Activated naive CD4-positive, alpha-beta T cell treated with anti-CD3 and anti-CD28 coated beads for 36 hours (primary cell): ENCODE measurements around the gene RTN4. TPM values are rescaled to one million over a fixed set of nuclear protein-coding genes. Genes with fewer than 3 reads are reported as not detected.
"Not testable (repeated sequence)": the region's sequence is repeated elsewhere in the genome, so short reads cannot be mapped to it uniquely, and the experiment has no call there.

ENCODE experiments used
- CTCF ChIA-PET: fragments of 350-600 bp; sonication (Branson Sonifier 250); formaldehyde crosslinking; loops from one replicate; lab custom pipeline; 2021; ENCODE audit warnings: antibody characterized with exemption; lab: Charles Lee
- DNase-seq: peaks from one replicate; pipeline ENCODE4 v3.0.0-alpha.2; 2020
- H3K27ac Mint-ChIP-seq: one replicate; pipeline ENCODE4 v1.8.0; 2021; ENCODE audit warnings: mild to moderate bottlenecking, mixed read lengths
- H3K27me3 Mint-ChIP-seq: one replicate; pipeline ENCODE4 v1.8.0; 2021; ENCODE audit warnings: low read depth, mixed read lengths
- H3K36me3 Mint-ChIP-seq: one replicate; pipeline ENCODE4 v1.8.0; 2021; ENCODE audit warnings: low read depth, mixed read lengths
- H3K4me1 Mint-ChIP-seq: one replicate; pipeline ENCODE4 v1.8.0; 2021; ENCODE audit warnings: low read depth, mixed read lengths
- H3K4me3 Mint-ChIP-seq: one replicate; pipeline ENCODE4 v1.8.0; 2021; ENCODE audit warnings: mild to moderate bottlenecking, moderate library complexity, mixed read lengths
- H3K9me3 Mint-ChIP-seq: one replicate; pipeline ENCODE4 v1.8.0; 2021; ENCODE audit warnings: mixed read lengths
- intact Hi-C: fragments of 100-400 bp; cut with micrococcal nuclease; formaldehyde crosslinking; loops from one replicate; pipeline ENCODE4 v1.15.1; 2023
- total RNA-seq, 2 experiments: library from RNA; stranded (reverse); gene quantifications; one replicate each; pipeline ENCODE4 v1.2.3, GENCODE V29; 2021

The RTN4 gene
- total RNA-seq, 2 experiments from 2014 or later, result 76.4 to 76.7 TPM

- H3K4me1 Mint-ChIP-seq, result peaks cover 3% of the 10 kb centered on the region
- H3K4me3 Mint-ChIP-seq, result no peak overlapping the region
- H3K9me3 Mint-ChIP-seq, result no peaks in the 10 kb centered on the region
- CTCF ChIA-PET, result no interaction called here
- H3K27ac Mint-ChIP-seq, result no peak overlapping the region
- intact Hi-C loops, result no loop called here
- H3K36me3 Mint-ChIP-seq, result no peaks in the 10 kb centered on the region
- DNase-seq, result no peak
- H3K27me3 Mint-ChIP-seq, result no peaks in the 10 kb centered on the region
These were observed 38.1 kb upstream of the RTN4 start for GRCh38 chr2:55088400-55088799.

DNA sequence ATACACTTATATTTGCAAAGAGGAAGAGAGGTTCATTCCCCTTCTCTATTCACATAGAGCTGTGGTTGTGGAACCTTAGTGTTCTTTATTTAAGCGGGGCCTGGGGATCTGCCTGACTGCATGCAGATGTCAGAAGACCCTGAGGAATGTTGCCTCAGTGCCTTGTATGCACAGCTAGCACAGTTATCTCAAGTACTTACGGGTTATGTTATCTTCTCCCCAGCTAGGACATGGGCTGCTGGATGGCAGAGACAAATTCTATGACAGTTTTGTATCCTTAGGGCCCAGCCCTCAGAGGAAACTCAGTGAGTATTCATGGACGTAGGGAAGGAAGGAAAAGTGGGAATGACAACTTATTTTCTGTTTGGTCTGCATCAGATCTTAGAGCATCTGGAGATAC lies 37.7 kb upstream of the RTN4 start:
- intact Hi-C loops, result no loop called here
- H3K27ac Mint-ChIP-seq, result no peak overlapping the region

DNA sequence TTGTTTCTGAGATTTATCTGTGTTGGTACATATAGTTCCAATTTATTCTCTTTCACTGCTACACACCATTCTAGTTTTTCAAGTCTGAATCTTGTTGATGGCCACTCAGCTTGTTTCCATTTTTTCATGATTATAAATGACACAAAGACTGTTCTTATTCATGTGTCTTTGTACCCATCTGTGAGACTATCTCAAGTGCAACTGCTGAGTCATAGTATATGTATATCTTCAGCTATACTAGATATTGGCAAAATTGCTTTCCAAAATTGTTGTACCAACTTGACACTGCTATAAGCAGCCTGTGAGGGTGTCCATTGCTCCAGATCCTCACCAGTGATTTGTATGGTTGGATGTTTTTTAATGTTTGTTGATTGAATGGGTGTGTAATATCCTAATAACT lies 37.2 kb upstream of the RTN4 start:
- CTCF ChIA-PET, result interaction anchor here (0.9 kb wide), 1 partner anchor 17 kb away, joined by 3 read pairs; no protein-coding TSS in a partner anchor
- no peak for DNase-seq
- no peak overlapping the region for H3K4me3 Mint-ChIP-seq
- H3K27me3 Mint-ChIP-seq, result no peaks in the 10 kb centered on the region
- H3K9me3 Mint-ChIP-seq, result no peaks in the 10 kb centered on the region
- intact Hi-C loops, result no loop called here
- no peaks in the 10 kb centered on the region for H3K36me3 Mint-ChIP-seq
- no peak overlapping the region for H3K27ac Mint-ChIP-seq
- peaks cover 2% of the 10 kb centered on the region for H3K4me1 Mint-ChIP-seq

More for the DNA sequence above, 37.7 kb upstream of the RTN4 start:
- H3K4me3 Mint-ChIP-seq, result no peak overlapping the region
- H3K27me3 Mint-ChIP-seq, result no peaks in the 10 kb centered on the region
- no peaks in the 10 kb centered on the region for H3K36me3 Mint-ChIP-seq
- no peak for DNase-seq
- H3K9me3 Mint-ChIP-seq, result no peaks in the 10 kb centered on the region
- CTCF ChIA-PET, result interaction anchor here (0.9 kb wide), 1 partner anchor 17 kb away, joined by 3 read pairs; no protein-coding TSS in a partner anchor
- peaks cover 3% of the 10 kb centered on the region for H3K4me1 Mint-ChIP-seq

GRCh38 chr2:55085113-55086040 lies 35.1 kb upstream of the RTN4 start:
- H3K36me3 Mint-ChIP-seq, result no peaks in the 10 kb centered on the region
- H3K27me3 Mint-ChIP-seq, result no peaks in the 10 kb centered on the region
- H3K27ac Mint-ChIP-seq, result no peak overlapping the region
- intact Hi-C loops, result no loop called here
- DNase-seq, result no peak
- no peak overlapping the region for H3K4me3 Mint-ChIP-seq
- no peaks in the 10 kb centered on the region for H3K4me1 Mint-ChIP-seq
- peaks cover 5% of the 10 kb centered on the region for H3K9me3 Mint-ChIP-seq
- CTCF ChIA-PET, result interaction anchor here (0.6 kb wide), 1 partner anchor 12 kb away, joined by 3 read pairs; no protein-coding TSS in a partner anchor

DNA sequence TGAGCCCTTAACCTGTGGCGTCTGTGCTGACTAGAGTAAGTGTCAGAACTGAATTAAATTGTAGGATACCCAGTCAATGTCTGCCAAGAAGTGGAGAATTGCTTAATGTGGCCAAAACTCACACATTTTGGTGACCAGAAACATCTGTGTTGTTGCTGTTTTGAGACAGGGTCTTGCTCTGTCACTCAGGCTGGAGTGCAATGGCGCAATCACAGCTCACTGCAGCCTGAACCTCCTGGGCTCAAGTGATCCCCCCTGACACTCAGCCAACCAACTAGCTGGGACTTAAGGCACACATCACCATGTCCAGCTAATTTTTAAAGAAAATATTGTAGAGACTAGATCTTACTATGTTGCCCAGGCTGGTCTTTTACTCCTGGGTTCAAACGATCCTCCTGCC lies 34.4 kb upstream of the RTN4 start:
- H3K27ac Mint-ChIP-seq, result no peak overlapping the region
- DNase-seq, result no peak
- H3K4me3 Mint-ChIP-seq, result no peak overlapping the region
- CTCF ChIA-PET, result interaction anchor here (0.6 kb wide), 1 partner anchor 13 kb away, joined by 3 read pairs; no protein-coding TSS in a partner anchor
- no peaks in the 10 kb centered on the region for H3K4me1 Mint-ChIP-seq
- no peaks in the 10 kb centered on the region for H3K36me3 Mint-ChIP-seq
- peaks cover 11% of the 10 kb centered on the region for H3K9me3 Mint-ChIP-seq
- H3K27me3 Mint-ChIP-seq, result no peaks in the 10 kb centered on the region
- intact Hi-C loops, result no loop called here

GRCh38 chr2:55080204-55080738 lies 30.0 kb upstream of the RTN4 start:
- CTCF ChIA-PET, result no interaction called here
- H3K27me3 Mint-ChIP-seq, result no peaks in the 10 kb centered on the region
- no peaks in the 10 kb centered on the region for H3K36me3 Mint-ChIP-seq
- intact Hi-C loops, result no loop called here
- no peak overlapping the region for H3K4me3 Mint-ChIP-seq
- no peak for DNase-seq
- no peaks in the 10 kb centered on the region for H3K4me1 Mint-ChIP-seq
- H3K9me3 Mint-ChIP-seq, result peaks cover 11% of the 10 kb centered on the region
- no peak overlapping the region for H3K27ac Mint-ChIP-seq

DNA sequence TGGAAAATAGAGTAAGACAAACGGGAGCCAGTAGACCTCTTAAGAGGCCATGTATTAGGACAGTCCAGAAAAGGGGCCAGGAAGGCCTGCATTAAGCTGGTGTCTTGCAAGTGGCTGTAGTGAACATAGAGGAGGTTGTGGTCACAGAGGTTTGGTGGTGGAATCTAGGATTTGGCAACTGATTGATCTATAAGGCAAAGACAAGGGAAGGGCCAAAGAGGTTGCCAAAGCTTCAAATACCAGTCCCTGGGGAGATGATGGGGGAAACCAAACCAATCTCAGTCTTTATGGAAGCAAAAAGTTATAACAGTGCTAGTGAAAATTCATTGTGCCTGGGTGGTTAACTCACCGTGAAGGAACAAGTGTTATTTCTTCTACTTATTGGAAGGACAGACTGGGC lies 28.7 kb upstream of the RTN4 start:
- no peak overlapping the region for H3K27ac Mint-ChIP-seq
- no peaks in the 10 kb centered on the region for H3K4me1 Mint-ChIP-seq
- no peak for DNase-seq
- H3K27me3 Mint-ChIP-seq, result no peaks in the 10 kb centered on the region
- intact Hi-C loops, result loop anchor here (5.0 kb wide), 1 partner anchor 887 kb away; no protein-coding TSS in a partner anchor
- H3K9me3 Mint-ChIP-seq, result peaks cover 11% of the 10 kb centered on the region
- CTCF ChIA-PET, result interaction anchor here (0.6 kb wide), 1 partner anchor 9 kb away, joined by 3 read pairs; no protein-coding TSS in a partner anchor
- no peak overlapping the region for H3K4me3 Mint-ChIP-seq
- no peaks in the 10 kb centered on the region for H3K36me3 Mint-ChIP-seq

DNA sequence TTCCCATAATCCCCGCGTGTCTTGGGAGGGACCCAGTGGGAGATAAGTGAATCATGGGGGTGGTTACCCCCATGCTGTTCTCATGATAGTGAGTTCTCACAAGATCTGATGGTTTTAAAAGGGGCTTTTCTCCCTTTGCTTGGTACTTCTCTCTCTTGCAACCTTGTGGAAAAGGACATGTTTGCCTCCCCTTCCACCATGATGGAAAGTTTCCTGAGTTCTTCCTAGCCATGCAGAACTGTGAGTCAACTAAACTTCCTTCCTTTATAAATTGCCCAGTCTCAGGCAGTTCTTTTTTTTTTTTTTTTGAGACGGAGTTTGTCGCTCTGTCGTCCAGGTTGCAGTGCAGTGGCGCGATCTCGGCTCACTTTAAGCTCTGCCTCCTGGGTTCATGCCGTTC lies 26.5 kb upstream of the RTN4 start:
- Mint-ChIP-seq H3K27ac (no peak overlapping the region), H3K4me1 (no peaks in the 10 kb centered on the region), H3K9me3 (peaks cover 11% of the 10 kb centered on the region), H3K27me3 (no peaks in the 10 kb centered on the region), H3K36me3 (no peaks in the 10 kb centered on the region), H3K4me3 (no peak overlapping the region)
- DNase-seq, result no peak
- CTCF ChIA-PET, result no interaction called here
- intact Hi-C loops, result loop anchor here (5.0 kb wide), 1 partner anchor 884 kb away; no protein-coding TSS in a partner anchor

DNA sequence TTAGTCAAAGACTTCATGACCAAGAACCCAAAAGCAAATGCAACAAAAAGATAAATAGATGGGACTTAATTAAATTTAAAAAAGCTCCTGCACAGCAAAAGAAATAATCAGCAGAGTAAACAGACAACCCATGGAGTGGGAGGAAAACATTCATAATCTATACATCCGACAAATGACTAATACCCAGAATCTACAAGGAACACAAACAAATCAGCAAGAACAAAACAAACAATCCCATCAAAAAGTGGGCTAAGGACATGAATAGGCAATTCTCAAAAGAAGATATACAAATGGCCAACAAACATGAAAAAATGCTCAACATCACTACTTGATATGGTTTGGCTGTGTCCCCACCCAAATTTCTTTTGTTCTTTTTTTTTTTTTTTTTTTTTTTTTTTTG lies 25.8 kb upstream of the RTN4 start:
- H3K4me1 Mint-ChIP-seq, H3K27me3 Mint-ChIP-seq, H3K36me3 Mint-ChIP-seq, H3K27ac Mint-ChIP-seq, H3K4me3 Mint-ChIP-seq, DNase-seq, H3K9me3 Mint-ChIP-seq, CTCF ChIA-PET: not testable (repeated sequence)
- intact Hi-C loops, result loop anchor here (5.0 kb wide), 1 partner anchor 884 kb away; no protein-coding TSS in a partner anchor

DNA sequence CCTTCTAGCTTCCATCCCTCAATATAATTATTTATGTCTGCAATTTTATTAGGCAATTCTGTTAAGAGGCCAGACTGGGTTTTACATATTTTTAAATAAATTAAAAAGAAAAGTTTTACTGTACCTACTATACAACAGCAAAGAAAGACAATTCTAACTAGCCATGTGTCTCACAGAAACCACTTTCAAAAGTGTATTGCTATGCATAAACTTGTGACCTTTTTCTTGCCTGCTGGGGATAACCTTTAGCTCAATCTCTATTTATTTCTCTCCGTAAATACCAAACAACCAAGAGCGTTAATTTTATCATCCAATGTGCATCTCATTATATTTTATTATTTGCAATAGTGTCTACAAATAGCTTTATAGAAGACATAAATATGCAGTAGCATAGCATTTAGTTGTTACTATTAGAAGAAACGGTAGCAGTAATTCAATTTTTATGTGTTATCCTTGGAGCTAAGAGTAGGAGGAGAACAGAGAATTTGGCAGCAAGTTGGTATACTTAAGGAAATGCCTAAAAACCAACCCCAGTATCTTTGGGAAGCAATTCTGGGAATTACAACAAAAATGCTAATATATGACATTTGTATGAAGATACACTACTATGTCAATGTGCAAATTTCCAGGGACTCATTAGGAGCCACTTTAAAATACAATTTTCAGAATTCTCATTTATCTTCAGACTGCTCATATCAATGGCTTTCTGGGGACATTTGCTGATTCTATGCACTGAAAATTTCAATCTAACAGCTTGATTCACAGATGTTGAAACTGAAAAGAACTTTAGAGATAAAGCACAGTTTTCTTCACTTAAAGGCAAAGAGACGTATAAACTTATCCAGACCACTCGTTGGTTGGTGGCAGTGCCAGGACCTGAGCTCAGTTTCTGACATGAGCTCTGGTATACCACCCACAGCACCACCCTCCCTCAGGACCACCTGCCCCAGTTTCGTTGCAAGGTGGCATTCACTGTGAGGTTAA lies 23.0 kb upstream of the RTN4 start:
- CTCF ChIA-PET, result no interaction called here
- no peaks in the 10 kb centered on the region for H3K4me1 Mint-ChIP-seq
- no peak overlapping the region for H3K4me3 Mint-ChIP-seq
- intact Hi-C loops, result no loop called here
- no peaks in the 10 kb centered on the region for H3K27me3 Mint-ChIP-seq
- H3K27ac Mint-ChIP-seq, result no peak overlapping the region
- no peaks in the 10 kb centered on the region for H3K9me3 Mint-ChIP-seq
- no peaks in the 10 kb centered on the region for H3K36me3 Mint-ChIP-seq
- DNase-seq, result no peak

GRCh38 chr2:55063713-55064323 lies 13.6 kb upstream of the RTN4 start:
- H3K36me3 Mint-ChIP-seq, result no peaks in the 10 kb centered on the region
- DNase-seq, result peak; percentile 7
- no peak overlapping the region for H3K27ac Mint-ChIP-seq
- H3K4me3 Mint-ChIP-seq, result no peak overlapping the region
- H3K4me1 Mint-ChIP-seq, result no peaks in the 10 kb centered on the region
- CTCF ChIA-PET, result no interaction called here
- H3K9me3 Mint-ChIP-seq, result no peaks in the 10 kb centered on the region
- intact Hi-C loops, result no loop called here
- H3K27me3 Mint-ChIP-seq, result no peaks in the 10 kb centered on the region
